ENCODE data around the gene ARHGAP24. TPM values are rescaled to one million over a fixed set of nuclear protein-coding genes. Genes with fewer than 3 reads are reported as not detected.

The ARHGAP24 gene
- total RNA-seq, 1 experiment from 2014 or later: 1.5 TPM

GRCh38 chr4:85778632-85779131 is 303.7 kb downstream of the ARHGAP24 start:
- DNase-seq: no peak
- H3K27me3 ChIP-seq: no peaks in the 10 kb centered on the region
- no peaks in the 10 kb centered on the region for H3K9me3 ChIP-seq
- no peaks in the 10 kb centered on the region for H3K36me3 ChIP-seq
- peak overlapping the region; percentile 35 for H3K4me3 ChIP-seq

DNA sequence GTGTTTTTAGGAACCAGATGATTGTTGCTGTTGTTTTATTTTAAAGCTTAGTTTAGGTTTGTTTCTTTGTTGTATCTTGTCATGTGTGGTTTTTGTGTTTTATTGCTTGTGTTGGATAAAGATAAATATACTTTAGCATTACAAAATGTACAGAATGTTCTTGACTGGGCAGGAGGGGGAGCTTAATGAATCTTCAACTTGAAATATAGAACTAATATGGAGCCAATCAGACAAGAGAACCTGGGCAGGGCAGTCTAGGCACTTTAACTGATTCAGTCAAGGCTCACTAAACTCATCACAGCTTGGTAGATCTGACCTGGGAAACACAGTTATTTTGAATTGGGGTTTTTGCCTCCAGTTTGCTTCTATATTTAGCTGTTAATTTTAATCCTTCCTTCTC is 304.2 kb downstream of the ARHGAP24 start:
- Histone ChIP-seq H3K4me3 (peak overlapping the region; percentile 35), H3K9me3 (no peaks in the 10 kb centered on the region), H3K36me3 (no peaks in the 10 kb centered on the region), H3K27me3 (no peaks in the 10 kb centered on the region)
- no peak for DNase-seq

DNA sequence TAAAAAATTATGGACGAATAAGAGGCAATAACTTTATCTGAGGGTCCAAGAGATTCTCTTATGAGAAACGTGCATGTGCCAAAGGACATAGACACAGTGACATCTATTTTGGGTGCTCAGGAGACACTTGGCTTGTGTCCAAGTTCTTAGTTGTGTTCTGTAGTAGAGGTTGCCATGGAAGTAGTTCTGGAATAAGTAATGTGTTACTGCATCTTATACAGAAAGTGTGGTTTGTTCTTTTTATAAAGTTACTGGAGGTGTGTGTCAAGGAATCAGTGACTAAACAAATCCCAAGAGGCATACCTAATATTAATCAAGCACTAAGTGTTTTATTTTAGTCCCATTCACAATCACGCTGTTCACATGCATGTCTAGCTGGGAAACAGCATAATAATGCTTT is 305.7 kb downstream of the ARHGAP24 start:
- Histone ChIP-seq H3K4me3 (no peak overlapping the region), H3K36me3 (no peaks in the 10 kb centered on the region)
- no peak for DNase-seq

DNA sequence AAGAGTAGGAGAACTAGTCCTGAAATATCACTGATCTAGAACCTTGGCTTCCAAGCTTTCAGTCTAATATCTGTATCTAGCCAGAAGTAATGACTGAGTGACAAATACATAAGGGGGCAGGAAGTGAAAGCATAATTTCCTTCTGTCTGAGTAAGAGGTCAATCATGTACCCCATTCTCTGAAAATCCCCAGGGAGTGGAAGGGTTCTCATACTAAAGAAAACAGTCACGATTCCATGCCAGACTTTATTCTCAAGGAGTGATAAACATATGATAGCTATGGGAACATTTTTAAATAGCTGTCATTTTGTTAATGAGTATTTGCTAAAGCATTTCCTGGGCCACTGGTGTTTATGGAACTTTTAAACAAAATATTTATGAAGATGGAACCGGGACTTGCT is 308.5 kb downstream of the ARHGAP24 start:
- Histone ChIP-seq H3K4me3 (no peak overlapping the region), H3K9me3 (no peaks in the 10 kb centered on the region), H3K27me3 (no peaks in the 10 kb centered on the region), H3K36me3 (no peaks in the 10 kb centered on the region)
- DNase-seq: no peak

More for the DNA sequence above, 305.7 kb downstream of the ARHGAP24 start:
- Histone ChIP-seq H3K27me3 (no peaks in the 10 kb centered on the region), H3K9me3 (no peaks in the 10 kb centered on the region)

DNA sequence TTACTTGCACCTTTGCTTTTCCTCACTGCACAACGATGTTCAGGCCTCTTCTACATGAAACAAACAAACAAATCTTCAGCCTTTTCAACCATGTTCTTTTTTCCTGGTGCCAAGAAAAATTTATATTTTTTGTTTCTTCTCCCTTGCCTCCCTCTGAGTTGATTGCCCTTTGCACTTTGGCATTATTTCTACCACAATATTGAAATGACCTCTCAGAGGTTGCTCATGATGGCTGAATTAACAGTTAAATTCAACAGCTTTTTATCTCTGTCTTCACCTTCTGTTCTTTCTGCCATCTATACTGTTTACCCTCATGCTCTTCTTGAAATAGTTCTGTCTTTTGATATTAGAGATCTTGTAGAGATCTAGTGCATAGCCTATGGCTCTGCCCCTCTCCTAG is 308.9 kb downstream of the ARHGAP24 start:
- Histone ChIP-seq H3K9me3 (no peaks in the 10 kb centered on the region), H3K36me3 (no peaks in the 10 kb centered on the region), H3K4me3 (no peak overlapping the region), H3K27me3 (no peaks in the 10 kb centered on the region)
- no peak for DNase-seq

DNA sequence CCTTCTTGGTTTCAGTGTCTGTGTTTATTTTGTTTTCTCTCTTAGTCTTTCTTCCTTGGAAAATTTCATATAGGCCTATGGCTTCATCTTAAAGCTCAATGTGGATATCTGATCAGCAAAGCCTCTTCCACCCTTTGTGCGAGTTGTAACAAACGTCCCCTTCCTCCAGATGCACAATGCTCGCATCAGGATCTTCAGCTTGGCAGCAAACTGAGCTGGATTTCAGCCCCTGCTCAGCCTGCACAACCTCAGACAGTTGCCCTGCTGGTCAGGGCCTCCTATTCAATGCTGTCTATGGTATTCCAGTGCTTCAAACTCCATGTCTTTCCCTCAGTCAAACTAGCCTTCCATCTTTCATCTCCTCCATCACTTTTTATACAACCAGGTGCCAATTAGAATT is 309.4 kb downstream of the ARHGAP24 start:
- Histone ChIP-seq H3K9me3 (no peaks in the 10 kb centered on the region), H3K4me3 (no peak overlapping the region), H3K36me3 (no peaks in the 10 kb centered on the region), H3K27me3 (no peaks in the 10 kb centered on the region)
- DNase-seq: no peak

- no peaks in the 10 kb centered on the region for H3K36me3 ChIP-seq
- H3K9me3 ChIP-seq: no peaks in the 10 kb centered on the region
- no peak overlapping the region for H3K4me3 ChIP-seq
- no peak for DNase-seq
- H3K27me3 ChIP-seq: no peaks in the 10 kb centered on the region
These were observed 310.0 kb downstream of the ARHGAP24 start for GRCh38 chr4:85784947-85785346.

DNA sequence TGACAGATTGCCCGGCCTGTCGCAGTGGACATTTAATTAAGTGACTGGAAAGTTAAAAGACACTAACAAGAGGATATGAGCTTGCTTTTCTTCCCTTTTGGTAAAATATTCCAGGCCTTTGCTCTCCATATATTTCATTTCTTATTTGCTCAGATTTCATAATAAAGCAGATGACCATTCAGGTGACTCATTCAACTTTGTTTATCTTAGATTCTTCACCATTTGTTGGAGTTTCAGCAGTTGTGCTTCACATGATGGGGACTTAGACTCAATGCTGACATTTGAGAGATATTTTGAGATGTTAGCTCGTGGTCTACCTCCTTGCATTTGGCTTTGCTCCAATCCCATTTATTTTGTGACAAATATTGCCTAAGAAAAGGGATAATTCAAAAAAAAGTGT is 312.2 kb downstream of the ARHGAP24 start:
- no peak for DNase-seq
- no peaks in the 10 kb centered on the region for H3K27me3 ChIP-seq
- no peak overlapping the region for H3K4me3 ChIP-seq

GRCh38 chr4:85788604-85789003 is 313.7 kb downstream of the ARHGAP24 start:
- no peaks in the 10 kb centered on the region for H3K27me3 ChIP-seq
- H3K9me3 ChIP-seq: no peaks in the 10 kb centered on the region
- DNase-seq: no peak
- no peaks in the 10 kb centered on the region for H3K36me3 ChIP-seq
- H3K4me3 ChIP-seq: no peak overlapping the region

More for the DNA sequence above, 312.2 kb downstream of the ARHGAP24 start:
- no peaks in the 10 kb centered on the region for H3K9me3 ChIP-seq
- no peaks in the 10 kb centered on the region for H3K36me3 ChIP-seq

DNA sequence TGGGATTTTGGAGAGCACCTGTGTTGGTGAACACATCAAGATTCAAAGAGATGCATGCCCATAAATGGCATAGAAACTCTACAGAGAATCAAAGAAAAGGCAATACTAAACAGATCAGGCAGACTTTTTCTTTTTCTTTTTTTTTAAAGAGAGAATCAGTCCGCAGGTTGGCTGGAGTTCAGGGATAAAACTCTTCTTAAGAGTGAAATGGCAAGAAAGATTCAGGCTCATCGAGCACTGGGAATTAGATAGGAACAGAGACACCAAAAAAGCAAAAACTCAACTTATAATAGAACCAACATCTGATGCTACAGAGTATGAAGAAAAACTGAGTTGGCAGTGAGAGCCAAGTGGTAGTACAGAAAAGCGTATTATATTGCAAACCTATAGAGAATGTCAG is 314.3 kb downstream of the ARHGAP24 start:
- H3K27me3 ChIP-seq: no peaks in the 10 kb centered on the region
- no peak for DNase-seq
- no peaks in the 10 kb centered on the region for H3K36me3 ChIP-seq
- no peaks in the 10 kb centered on the region for H3K9me3 ChIP-seq
- H3K4me3 ChIP-seq: no peak overlapping the region

- Histone ChIP-seq H3K27me3 (no peaks in the 10 kb centered on the region), H3K9me3 (no peaks in the 10 kb centered on the region), H3K4me3 (no peak overlapping the region), H3K36me3 (no peaks in the 10 kb centered on the region)
- no peak for DNase-seq
These were observed 315.6 kb downstream of the ARHGAP24 start for GRCh38 chr4:85790582-85790981.

DNA sequence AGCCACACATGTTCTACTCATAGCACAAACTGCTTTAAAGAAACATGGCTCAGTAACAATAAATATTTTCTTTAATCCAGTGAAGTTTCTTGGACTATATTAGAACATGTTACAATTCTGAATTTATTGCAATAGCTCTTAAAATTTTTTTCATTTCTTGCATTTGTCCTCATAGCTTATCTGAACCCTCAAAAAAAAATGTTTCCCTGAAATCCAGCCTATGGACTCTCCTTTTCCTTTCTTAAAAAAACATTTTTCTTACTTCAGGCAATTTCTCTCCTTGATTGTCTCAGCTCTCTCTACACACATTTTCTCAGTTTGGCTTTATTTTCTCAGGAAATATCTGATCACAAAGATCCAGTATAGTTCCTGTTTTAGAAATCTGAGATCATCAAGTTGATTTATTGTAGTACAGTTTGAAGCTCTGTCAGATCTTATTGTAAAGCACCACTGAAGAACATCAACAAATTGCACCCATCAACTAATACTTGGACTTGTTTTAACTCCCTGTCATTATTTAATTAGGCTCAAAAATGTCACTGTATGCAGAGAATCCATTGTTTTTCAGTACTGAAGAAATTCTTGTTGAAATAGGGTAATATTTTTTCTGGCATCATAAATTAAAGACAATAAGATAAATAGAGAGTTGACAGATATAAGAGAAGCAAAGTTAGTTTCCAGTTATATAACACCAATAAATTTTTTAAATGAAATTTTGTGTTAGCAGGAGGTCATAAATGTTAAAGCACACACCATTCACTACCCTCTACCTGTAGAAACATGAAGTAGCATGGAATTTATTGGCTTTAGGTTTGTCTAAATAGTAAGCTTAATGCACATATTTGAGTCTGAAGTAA is 317.7 kb downstream of the ARHGAP24 start:
- no peaks in the 10 kb centered on the region for H3K36me3 ChIP-seq
- no peak overlapping the region for H3K4me3 ChIP-seq
- DNase-seq: no peak

DNA sequence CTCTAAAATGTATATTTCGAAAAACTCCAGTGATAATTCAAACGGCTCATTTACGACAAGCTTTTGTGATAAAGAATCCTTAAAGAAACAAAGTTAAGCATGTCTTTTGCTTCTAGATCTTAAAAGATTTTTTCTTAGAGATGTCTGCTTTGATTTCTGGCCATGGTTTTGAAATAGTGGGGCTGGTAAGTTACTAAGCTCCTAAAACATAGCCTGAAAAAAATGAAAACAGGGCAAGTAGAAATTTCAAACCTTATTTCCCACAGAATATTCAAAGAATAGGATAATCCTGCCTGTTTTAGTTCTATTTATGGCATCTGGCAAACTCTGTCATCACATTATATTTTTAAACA is 318.3 kb downstream of the ARHGAP24 start:
- no peak overlapping the region for H3K4me3 ChIP-seq
- no peaks in the 10 kb centered on the region; the same call in 1 of the 2 replicates for H3K9me3 ChIP-seq
- no peaks in the 10 kb centered on the region for H3K27me3 ChIP-seq
- DNase-seq: no peak
- no peaks in the 10 kb centered on the region for H3K36me3 ChIP-seq

More for the DNA sequence above, 317.7 kb downstream of the ARHGAP24 start:
- H3K9me3 ChIP-seq: no peaks in the 10 kb centered on the region
- no peaks in the 10 kb centered on the region for H3K27me3 ChIP-seq

DNA sequence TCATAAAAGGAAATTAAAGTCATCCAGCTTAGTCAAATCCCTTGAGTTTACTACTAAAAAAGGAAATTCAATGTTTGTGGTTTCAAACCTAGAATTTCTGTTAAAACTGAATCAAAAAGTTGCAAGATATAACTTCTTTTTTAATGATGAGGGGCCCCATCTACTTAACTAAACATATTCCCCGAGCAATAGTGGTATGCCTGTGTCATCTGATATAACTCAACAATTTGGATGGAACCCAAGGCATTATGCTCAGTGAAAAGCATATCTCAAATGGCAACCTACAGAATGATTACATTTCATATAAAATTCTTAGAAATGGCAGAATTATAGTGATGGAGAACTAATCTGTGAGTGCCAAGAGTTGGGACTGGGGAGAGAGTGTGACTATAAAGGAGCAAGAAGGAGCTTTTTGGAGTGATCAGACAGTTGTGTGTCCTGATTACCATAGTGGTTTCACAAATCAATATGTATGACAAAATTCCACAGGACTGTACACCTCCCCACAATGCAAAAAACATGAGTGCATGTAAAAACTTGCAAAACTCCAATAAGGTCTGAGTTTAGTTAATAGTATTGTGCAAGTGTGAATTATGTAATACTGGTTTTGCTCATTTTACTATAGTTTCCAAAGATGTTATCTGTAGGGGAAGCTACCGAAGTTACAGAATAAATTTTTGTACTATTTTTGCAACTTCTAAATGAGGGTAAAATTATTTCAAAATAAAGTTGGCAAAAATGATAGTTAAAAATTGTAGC is 323.2 kb downstream of the ARHGAP24 start:
- Histone ChIP-seq H3K36me3 (no peaks in the 10 kb centered on the region), H3K27me3 (no peaks in the 10 kb centered on the region), H3K9me3 (peaks cover 2% of the 10 kb centered on the region; the same call in 1 of the 2 replicates), H3K4me3 (no peak overlapping the region)
- DNase-seq: no peak

DNA sequence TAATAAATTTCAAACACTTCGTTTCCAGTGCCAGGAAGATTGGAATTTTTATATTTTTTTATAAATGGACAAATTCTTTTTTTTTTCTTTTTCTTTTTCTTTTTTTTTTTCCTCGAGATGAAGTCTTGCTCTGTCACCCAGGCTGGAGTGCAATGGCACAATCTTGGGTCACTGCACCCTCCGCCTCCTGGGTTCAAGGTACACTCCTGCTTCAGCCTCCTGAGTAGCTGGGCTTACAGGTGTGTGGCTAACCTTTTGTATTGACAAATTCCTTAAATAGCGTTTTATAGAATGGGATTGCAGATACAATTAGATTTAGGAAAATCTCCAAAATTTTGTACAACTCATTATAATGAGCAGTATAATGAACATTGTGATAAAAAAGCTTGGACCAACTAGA is 328.9 kb downstream of the ARHGAP24 start:
- no peak for DNase-seq
- Histone ChIP-seq H3K27me3 (no peaks in the 10 kb centered on the region), H3K4me3 (no peak overlapping the region), H3K36me3 (no peaks in the 10 kb centered on the region), H3K9me3 (peaks cover 2% of the 10 kb centered on the region; the same call in 1 of the 2 replicates)

DNA sequence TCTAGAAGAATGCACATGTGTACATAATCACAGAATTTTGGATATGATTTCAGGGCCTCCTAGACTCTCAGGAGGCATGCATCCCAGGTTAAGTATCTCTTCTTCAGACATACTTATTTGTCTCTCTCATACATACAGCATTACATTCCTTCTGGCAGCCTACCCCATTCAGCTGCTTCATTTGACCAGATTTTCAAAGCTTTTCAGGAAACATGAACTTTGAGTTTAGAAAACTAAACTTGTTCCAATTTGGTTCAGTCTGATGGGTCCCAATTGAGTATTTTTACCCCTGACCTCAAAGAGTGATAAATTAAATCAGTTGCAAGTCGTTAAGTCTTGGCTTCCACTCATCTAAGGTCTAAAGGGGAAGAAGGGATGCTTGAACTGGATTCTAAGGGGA is 330.9 kb downstream of the ARHGAP24 start:
- H3K9me3 ChIP-seq: no peaks in the 10 kb centered on the region
- no peak for DNase-seq
- no peak overlapping the region for H3K4me3 ChIP-seq
- H3K36me3 ChIP-seq: no peaks in the 10 kb centered on the region; the same call in 1 of the 2 replicates
- H3K27me3 ChIP-seq: no peaks in the 10 kb centered on the region

DNA sequence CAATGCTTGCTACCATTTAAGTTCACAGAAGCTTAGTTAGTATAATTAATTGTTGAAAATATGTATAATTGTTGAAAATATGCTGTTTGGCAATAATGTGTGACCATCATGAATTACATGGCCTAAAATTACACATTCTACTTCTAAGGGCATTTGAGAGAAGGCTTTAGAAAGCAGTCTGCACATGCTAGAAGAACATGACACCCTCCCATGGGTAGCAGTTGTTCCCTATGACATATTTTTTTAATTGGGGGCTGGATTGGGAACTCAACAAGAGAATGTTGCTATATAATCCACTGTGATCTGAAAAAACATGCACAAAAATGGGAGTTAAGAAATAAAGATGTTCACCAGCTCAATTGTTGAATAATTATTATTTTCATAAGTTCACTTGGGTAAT is 331.4 kb downstream of the ARHGAP24 start:
- Histone ChIP-seq H3K36me3 (no peaks in the 10 kb centered on the region; the same call in 1 of the 2 replicates), H3K27me3 (no peaks in the 10 kb centered on the region), H3K4me3 (no peak overlapping the region), H3K9me3 (no peaks in the 10 kb centered on the region)
- no peak for DNase-seq

Measured in MG63 (cell line).